Muscle of back (tissue), 11 donors: Measurements from ENCODE around the gene CPNE2. TPM values are rescaled to one million over a fixed set of nuclear protein-coding genes. Genes with fewer than 3 reads are reported as not detected.

Experiments
- DNase-seq, 3 donors: peaks; one replicate each; pipeline versions ENCODE4 v3.0.0 to v3.0.0-alpha.2; 2013
- polyA plus RNA-seq, 10 donors: library from polyadenylated mRNA; unstranded; fragments of 120-200 nt; gene quantifications; one replicate each; pipeline ENCODE4 v1.2.1, GENCODE V29; 2013; ENCODE audit not compliant: insufficient read length in 10 of 10

The CPNE2 gene
- polyA plus RNA-seq, 10 donors, result 24.0 to 35.2 (median 25.8) TPM

- no peak for DNase-seq
Measured at GRCh38 chr16:57192146-57192545, 99.8 kb downstream of the CPNE2 start.

GRCh38 chr16:57192720-57193486 lies 100.5 kb downstream of the CPNE2 start:
- peak in 1 of 3 donors; percentile 22 for DNase-seq

- DNase-seq, result peak in 2 of 3 donors; percentile 36 to 79
Measured at GRCh38 chr16:57194512-57194911, 102.1 kb downstream of the CPNE2 start.

GRCh38 chr16:57196286-57196685 lies 103.9 kb downstream of the CPNE2 start:
- DNase-seq, result no peak

- DNase-seq, result no peak
Measured at GRCh38 chr16:57196753-57197152, 104.4 kb downstream of the CPNE2 start.

Other genes starting within 250 kb of the CPNE2 start
- under 1 TPM in 3 of 10 donors, not detected in 7; 0.05 to 0.11 (median 0.10) TPM for gene SLC12A3, start 227.4 kb upstream of the CPNE2 start, polyA plus RNA-seq
- 10 to 100 TPM; 62.5 to 98.4 (median 72.7) TPM for gene HERPUD1, start 160.4 kb upstream of the CPNE2 start, polyA plus RNA-seq
- 10 to 100 TPM in 3 of 10 donors, 1 to 10 TPM in 7; 5.0 to 10.3 (median 6.9) TPM for gene CETP, start 130.6 kb upstream of the CPNE2 start, polyA plus RNA-seq
- gene NLRC5, start 103.0 kb upstream of the CPNE2 start, polyA plus RNA-seq, result 10 to 100 TPM in 1 of 10 donors, 1 to 10 TPM in 9; 2.4 to 11.2 (median 4.9) TPM
- 10 to 100 TPM; 42.9 to 71.2 (median 56.2) TPM for gene PSME3IP1, start 93.5 kb downstream of the CPNE2 start, polyA plus RNA-seq
- 10 to 100 TPM; 21.6 to 30.1 (median 25.2) TPM for gene RSPRY1, start 93.7 kb downstream of the CPNE2 start, polyA plus RNA-seq
- 10 to 100 TPM; 42.6 to 56.7 (median 48.7) TPM for gene ARL2BP, start 152.7 kb downstream of the CPNE2 start, polyA plus RNA-seq
- 1 to 10 TPM in 8 of 10 donors, under 1 TPM in 2; 0.55 to 2.4 (median 1.2) TPM for gene PLLP, start 192.1 kb downstream of the CPNE2 start, polyA plus RNA-seq